HL-60 (cell line): ENCODE data around the gene GPHN.

Experiments
- DNase-seq, 2 experiments: peaks; one replicate each; pipeline ENCODE4 v3.0.0-alpha.2; 2010 to 2020; ENCODE audit warnings: low read depth in 1 of 2, low spot score in 1 of 2
- H3K27ac ChIP-seq: fragments of 250-450 bp; sonication (Bioruptor Pico); replicated peaks from 2 replicates; pipeline ENCODE4 v1.5.1; 2020; ENCODE audit warnings: mild to moderate bottlenecking, moderate library complexity
- H3K27me3 ChIP-seq: fragments of 250-450 bp; sonication (Bioruptor Pico); 2 replicates; pipeline ENCODE4 v1.5.1; 2021; ENCODE audit warnings: mild to moderate bottlenecking, moderate library complexity; ENCODE audit not compliant: insufficient read depth, poor library complexity, severe bottlenecking
- H3K4me3 ChIP-seq: replicated peaks from 2 replicates; pipeline ENCODE4 v1.5.1; 2011; ENCODE audit warnings: mild to moderate bottlenecking, control low read depth, low read length; ENCODE audit not compliant: insufficient read depth
- GABPA ChIP-seq: IDR thresholded peaks from 2 replicates; pipeline ENCODE4 v1.6.1; 2012; ENCODE audit warnings: low read depth
- POLR2AphosphoS5 ChIP-seq: IDR thresholded peaks from 2 replicates; pipeline ENCODE4 v1.6.1; 2012; ENCODE audit warnings: low read depth
- REST ChIP-seq: IDR thresholded peaks from 2 replicates; pipeline ENCODE4 v1.6.1; 2012; ENCODE audit warnings: low read depth; ENCODE audit not compliant: insufficient replicate concordance
- SPI1 ChIP-seq: IDR thresholded peaks from 2 replicates; pipeline ENCODE4 v1.6.1; 2012; ENCODE audit warnings: low read depth, mild to moderate bottlenecking, borderline replicate concordance
- TF ChIP-seq, protein P1 (sequence below): IDR thresholded peaks from one replicate; pipeline ENCODE4 v1.5.1; 2011; ENCODE audit warnings: low read length, control low read depth, inconsistent platforms; ENCODE audit not compliant: insufficient read depth

GPHN gene

GRCh38 chr14:66473223-66473622 is 34.7 kb upstream of the GPHN start:
- H3K27me3 ChIP-seq: no peaks in the 10 kb centered on the region
- no peak for DNase-seq
- no peak overlapping the region for H3K27ac ChIP-seq
- TF ChIP-seq GABPA (no peak), REST (no peak), POLR2AphosphoS5 (no peak), SPI1 (no peak)
- TF ChIP-seq, protein P1, sequence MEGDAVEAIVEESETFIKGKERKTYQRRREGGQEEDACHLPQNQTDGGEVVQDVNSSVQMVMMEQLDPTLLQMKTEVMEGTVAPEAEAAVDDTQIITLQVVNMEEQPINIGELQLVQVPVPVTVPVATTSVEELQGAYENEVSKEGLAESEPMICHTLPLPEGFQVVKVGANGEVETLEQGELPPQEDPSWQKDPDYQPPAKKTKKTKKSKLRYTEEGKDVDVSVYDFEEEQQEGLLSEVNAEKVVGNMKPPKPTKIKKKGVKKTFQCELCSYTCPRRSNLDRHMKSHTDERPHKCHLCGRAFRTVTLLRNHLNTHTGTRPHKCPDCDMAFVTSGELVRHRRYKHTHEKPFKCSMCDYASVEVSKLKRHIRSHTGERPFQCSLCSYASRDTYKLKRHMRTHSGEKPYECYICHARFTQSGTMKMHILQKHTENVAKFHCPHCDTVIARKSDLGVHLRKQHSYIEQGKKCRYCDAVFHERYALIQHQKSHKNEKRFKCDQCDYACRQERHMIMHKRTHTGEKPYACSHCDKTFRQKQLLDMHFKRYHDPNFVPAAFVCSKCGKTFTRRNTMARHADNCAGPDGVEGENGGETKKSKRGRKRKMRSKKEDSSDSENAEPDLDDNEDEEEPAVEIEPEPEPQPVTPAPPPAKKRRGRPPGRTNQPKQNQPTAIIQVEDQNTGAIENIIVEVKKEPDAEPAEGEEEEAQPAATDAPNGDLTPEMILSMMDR: no peak
- H3K4me3 ChIP-seq: no peak overlapping the region

- Histone ChIP-seq H3K4me3 (no peak overlapping the region), H3K27ac (no peak overlapping the region), H3K27me3 (no peaks in the 10 kb centered on the region)
- TF ChIP-seq GABPA: no peak
- no peak for TF ChIP-seq SPI1
- no peak for TF ChIP-seq REST
- no peak for TF ChIP-seq POLR2AphosphoS5
- TF ChIP-seq, protein P1: no peak
- DNase-seq: no peak
Measured at GRCh38 chr14:66476964-66477363, 31.0 kb upstream of the GPHN start.

DNA sequence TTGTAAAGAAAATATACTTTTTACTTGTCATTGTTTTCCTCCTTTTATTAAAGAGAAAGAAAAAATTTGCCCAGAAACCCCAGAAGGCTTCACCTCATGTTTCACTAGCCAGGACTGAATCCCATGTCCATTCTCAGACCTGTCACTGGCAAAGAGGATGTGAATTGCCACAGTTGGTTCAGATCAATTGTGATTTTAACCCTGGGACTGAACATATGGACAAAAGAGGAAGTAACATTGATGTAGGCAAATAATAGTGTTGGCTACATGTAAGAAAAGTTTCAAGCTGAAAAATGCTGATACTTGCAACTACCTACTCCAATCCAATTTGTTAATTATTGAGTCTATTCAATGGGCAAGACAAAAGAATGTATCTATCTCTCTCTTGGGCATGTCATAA is 30.4 kb upstream of the GPHN start:
- H3K4me3 ChIP-seq: no peak overlapping the region
- no peaks in the 10 kb centered on the region for H3K27me3 ChIP-seq
- no peak overlapping the region for H3K27ac ChIP-seq
- no peak for TF ChIP-seq SPI1
- TF ChIP-seq POLR2AphosphoS5: no peak
- TF ChIP-seq REST: no peak
- TF ChIP-seq, protein P1: no peak
- no peak for TF ChIP-seq GABPA
- DNase-seq: no peak
